ENCODE data around the gene MYO1D.

The MYO1D gene

DNA sequence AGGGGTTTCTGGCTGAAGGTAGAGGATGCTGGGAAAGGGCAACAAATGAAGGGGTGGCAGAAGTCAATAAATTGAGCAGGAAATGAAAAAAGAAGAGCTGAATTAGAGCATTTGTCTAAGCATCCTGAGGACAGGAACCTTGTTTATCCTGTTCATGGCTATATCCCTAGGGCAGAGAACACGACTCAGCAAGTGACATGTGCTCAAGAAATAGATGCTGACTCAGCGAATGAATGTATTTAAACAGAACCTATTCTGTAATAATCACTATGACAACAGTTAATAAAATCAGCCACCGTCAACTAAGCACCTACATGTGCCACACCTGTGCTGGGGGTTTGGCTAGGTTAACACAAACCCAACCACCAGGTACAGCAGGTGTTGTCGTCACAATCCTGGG is 309.8 kb downstream of the MYO1D start:
- H3K4me1 Mint-ChIP-seq (ENCODE audit: low read depth) = peaks cover 22% of the 10 kb centered on the region
- no peak overlapping the region for H3K27ac Mint-ChIP-seq
- H3K9me3 Mint-ChIP-seq (ENCODE audit: low read depth) = no peaks in the 10 kb centered on the region
- no peaks in the 10 kb centered on the region for H3K27me3 Mint-ChIP-seq
- H3K4me3 Mint-ChIP-seq = no peak overlapping the region
- H3K36me3 Mint-ChIP-seq = no peaks in the 10 kb centered on the region

DNA sequence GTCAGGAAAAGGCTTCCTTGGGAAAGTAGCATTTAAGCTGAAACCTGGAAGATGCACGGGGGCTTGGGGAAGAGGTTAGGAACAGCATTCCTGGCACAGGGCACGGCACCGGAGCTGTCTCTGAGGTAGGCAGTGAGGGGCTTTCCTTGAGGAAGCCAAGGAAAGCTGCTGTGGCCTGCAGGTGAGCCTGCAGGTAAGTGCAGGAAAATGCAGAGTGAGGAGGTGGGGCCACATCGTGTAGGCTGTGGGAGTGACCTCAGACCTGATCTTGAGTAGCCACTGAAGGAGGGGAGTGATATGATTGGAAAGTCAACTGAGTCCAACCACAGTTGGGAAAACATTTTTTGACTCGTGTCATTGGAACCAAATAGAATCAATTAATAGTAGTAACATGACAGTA is 310.6 kb downstream of the MYO1D start:
- H3K9me3 Mint-ChIP-seq (ENCODE audit: low read depth) = no peaks in the 10 kb centered on the region
- peaks cover 22% of the 10 kb centered on the region for H3K4me1 Mint-ChIP-seq (ENCODE audit: low read depth)
- H3K4me3 Mint-ChIP-seq = no peak overlapping the region
- no peaks in the 10 kb centered on the region for H3K27me3 Mint-ChIP-seq
- H3K36me3 Mint-ChIP-seq = no peaks in the 10 kb centered on the region
- no peak overlapping the region for H3K27ac Mint-ChIP-seq

DNA sequence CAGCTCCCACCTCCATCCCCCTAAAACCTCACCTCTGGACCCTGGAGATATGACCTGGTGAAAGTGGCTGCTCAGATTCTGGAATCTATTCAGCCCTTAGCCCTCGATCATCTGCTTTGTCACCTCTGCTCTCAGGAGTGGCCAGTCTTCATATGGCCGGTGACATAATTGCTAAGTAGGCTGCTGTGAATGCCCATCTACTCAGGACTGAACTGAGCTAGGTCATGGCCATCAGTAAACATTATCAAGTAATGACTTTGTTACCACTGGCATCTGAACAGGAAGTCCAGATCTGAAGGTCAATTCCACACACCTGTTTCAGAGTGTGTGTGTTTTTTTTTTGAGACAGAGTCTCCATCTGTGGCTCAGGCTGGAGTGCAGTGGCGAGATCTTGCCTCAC is 311.5 kb downstream of the MYO1D start:
- Mint-ChIP-seq H3K27ac (no peak overlapping the region), H3K4me1 (ENCODE audit: low read depth) (peaks cover 19% of the 10 kb centered on the region), H3K4me3 (no peak overlapping the region), H3K27me3 (no peaks in the 10 kb centered on the region), H3K36me3 (no peaks in the 10 kb centered on the region), H3K9me3 (ENCODE audit: low read depth) (no peaks in the 10 kb centered on the region)

DNA sequence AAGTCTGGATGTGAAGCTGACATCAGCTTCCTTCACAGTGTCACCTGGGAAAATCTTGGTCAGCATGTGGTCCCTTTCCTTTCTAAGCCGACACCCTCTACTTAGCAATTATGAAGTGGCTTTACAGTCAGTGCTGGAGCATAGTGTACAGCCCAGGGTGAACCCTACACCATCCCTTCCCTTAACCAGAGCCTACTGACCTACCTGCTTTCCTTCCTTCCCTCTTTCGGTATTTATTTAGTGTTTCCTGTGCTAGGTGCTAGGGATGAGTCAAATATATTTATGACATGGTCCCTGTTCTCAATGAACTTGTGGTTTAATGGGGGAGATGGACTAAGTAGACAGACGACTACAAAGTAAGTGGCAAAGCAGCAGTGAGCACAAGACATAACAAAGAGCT is 312.6 kb downstream of the MYO1D start:
- peaks cover 11% of the 10 kb centered on the region for H3K4me1 Mint-ChIP-seq (ENCODE audit: low read depth)
- no peaks in the 10 kb centered on the region for H3K27me3 Mint-ChIP-seq
- no peaks in the 10 kb centered on the region for H3K9me3 Mint-ChIP-seq (ENCODE audit: low read depth)
- H3K27ac Mint-ChIP-seq = no peak overlapping the region
- no peaks in the 10 kb centered on the region for H3K36me3 Mint-ChIP-seq
- H3K4me3 Mint-ChIP-seq = no peak overlapping the region

DNA sequence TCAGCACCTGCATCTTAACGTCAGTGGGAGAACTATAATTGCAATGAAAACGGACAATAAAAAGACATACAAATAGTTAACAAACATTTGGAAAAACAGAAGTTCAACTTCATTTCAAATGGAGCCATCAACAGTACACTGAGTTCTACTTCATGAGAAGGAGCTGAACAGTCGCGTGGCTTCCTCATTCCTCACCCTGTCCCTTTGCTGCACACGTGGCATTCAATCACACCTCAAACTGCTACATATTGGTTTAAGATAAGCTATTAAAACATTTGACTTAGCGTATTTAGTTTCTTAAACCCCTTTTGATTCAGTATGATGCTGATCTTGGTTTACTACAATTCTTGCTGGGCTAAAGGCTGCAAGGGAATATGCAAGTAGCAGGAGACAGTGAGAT is 313.3 kb downstream of the MYO1D start:
- H3K4me3 Mint-ChIP-seq = no peak overlapping the region
- H3K27me3 Mint-ChIP-seq = no peaks in the 10 kb centered on the region
- H3K27ac Mint-ChIP-seq = no peak overlapping the region
- H3K36me3 Mint-ChIP-seq = no peaks in the 10 kb centered on the region
- peaks cover 16% of the 10 kb centered on the region for H3K4me1 Mint-ChIP-seq (ENCODE audit: low read depth)
- H3K9me3 Mint-ChIP-seq (ENCODE audit: low read depth) = no peaks in the 10 kb centered on the region

DNA sequence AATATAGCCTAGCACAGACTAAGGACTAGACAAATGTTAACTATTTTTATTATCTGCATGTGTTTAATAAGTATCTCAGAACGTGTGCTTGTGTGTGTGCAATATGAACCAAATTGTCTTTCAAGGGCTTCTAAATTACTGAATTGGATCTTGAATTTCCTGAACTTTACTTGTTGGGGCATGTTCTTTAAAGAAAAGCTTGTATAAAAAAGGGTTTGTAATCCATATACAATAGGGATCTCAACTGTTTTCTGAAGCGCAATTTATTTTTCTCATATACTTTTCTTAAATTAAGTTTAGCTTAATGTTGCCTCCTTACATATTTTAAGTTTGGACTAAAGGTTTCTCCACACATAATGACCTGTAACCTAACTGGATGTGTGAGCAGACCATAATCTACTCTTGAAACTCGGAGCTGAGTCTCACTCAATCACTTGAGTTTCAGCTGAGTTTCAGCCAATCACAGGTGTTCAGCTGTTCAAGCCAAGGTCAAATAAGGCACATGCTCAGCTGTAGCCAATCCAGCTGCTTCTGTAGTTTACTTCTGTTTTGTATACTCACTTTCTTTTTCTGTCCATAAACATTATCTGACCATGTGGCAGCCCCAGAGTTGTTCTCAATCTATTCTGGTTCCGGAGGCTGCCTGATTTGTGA is 317.8 kb downstream of the MYO1D start:
- Mint-ChIP-seq H3K9me3 (ENCODE audit: low read depth) (no peaks in the 10 kb centered on the region), H3K36me3 (no peaks in the 10 kb centered on the region), H3K27ac (no peak overlapping the region), H3K4me3 (no peak overlapping the region), H3K4me1 (ENCODE audit: low read depth) (peaks cover 29% of the 10 kb centered on the region), H3K27me3 (no peaks in the 10 kb centered on the region)

DNA sequence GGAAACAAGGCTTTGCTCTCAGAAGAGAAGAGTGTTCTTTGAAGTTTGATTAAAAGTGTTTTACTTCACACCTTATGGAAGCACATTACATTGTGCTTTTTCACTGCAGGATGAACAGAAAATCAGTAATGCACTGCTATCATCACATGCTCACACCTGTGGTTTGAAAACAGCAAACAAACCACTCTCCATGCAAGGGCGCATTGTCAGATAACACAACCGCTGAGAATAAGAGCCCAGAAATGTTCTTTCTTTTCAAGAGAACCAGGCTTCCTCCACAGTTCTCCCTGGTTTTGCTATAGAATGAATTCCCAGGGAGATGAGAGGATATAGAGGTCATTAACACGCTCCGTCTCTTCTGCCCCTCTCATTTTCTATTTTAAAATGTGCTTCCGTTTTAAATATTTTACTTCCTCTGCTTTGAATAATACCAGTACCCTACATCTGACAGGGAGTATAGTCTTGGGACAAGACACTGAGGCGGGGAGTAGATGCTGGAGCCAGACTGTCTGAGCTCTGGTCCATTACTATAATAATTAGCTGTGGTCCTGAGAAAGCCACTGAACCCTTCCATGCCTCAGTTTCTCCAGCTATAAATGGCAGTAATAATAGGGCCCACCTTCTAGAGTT is 318.5 kb downstream of the MYO1D start:
- Mint-ChIP-seq H3K36me3 (no peaks in the 10 kb centered on the region), H3K27me3 (no peaks in the 10 kb centered on the region), H3K4me1 (ENCODE audit: low read depth) (peaks cover 32% of the 10 kb centered on the region), H3K9me3 (ENCODE audit: low read depth) (no peaks in the 10 kb centered on the region), H3K27ac (peak overlapping the region; percentile 30), H3K4me3 (peak overlapping the region; percentile 69)

DNA sequence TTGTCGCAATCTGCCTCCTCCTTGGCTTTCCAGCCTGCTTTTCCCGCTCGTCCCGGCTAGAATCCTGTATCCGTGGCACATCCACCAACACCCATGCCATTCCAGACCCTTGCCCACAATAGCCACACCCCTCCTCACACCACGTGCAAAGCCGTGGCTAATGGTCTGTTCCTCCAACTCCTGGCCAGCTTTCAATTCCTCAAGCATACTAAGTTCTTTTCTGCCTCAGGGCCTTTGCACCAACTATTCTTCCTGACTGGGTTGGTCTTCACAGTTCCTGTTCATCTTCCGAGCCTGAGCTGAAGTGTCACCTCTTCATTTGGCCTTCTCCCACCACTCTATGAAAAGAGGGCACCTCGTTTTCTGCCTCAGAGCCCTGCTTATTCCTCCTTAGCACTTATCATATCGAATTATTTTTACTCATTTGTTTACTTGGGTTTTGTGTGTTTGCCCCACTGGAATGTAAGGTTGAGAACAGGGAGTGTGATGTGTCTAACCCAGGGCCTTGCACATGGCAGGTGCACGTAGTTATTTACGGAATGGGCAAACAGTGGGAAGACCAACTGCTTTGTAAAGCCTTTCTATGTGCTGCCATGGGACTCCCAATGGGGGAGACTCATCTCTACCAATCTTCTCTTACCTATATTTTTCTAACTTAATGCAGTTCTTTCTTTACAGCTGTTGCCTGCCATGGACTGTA is 321.2 kb downstream of the MYO1D start:
- Mint-ChIP-seq H3K36me3 (no peaks in the 10 kb centered on the region), H3K4me1 (ENCODE audit: low read depth) (peaks cover 55% of the 10 kb centered on the region), H3K9me3 (ENCODE audit: low read depth) (no peaks in the 10 kb centered on the region), H3K27ac (peak overlapping the region; percentile 11), H3K27me3 (no peaks in the 10 kb centered on the region), H3K4me3 (no peak overlapping the region)

DNA sequence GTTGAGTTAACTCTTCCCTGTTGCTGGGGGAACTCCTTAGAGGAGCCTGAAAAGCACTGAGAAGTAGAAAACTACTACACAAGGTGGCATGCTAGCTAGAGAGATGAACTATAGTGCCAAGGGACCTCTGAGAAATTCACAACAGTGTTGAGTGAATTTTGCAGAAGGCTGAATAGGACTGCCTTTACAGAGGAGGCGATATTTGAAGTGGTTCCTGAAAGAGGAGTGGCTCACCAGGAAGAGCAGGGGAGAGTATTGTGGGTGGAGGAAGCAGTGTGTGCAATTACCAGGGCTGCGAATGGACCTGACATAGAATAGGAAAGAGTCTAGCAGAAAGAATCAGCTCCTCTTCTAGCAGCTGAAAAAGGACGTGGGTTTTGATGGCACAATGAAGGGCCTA is 323.8 kb downstream of the MYO1D start:
- H3K27ac Mint-ChIP-seq = no peak overlapping the region
- H3K9me3 Mint-ChIP-seq (ENCODE audit: low read depth) = no peaks in the 10 kb centered on the region
- H3K4me3 Mint-ChIP-seq = no peak overlapping the region
- H3K4me1 Mint-ChIP-seq (ENCODE audit: low read depth) = peaks cover 46% of the 10 kb centered on the region
- no peaks in the 10 kb centered on the region for H3K27me3 Mint-ChIP-seq
- H3K36me3 Mint-ChIP-seq = no peaks in the 10 kb centered on the region

DNA sequence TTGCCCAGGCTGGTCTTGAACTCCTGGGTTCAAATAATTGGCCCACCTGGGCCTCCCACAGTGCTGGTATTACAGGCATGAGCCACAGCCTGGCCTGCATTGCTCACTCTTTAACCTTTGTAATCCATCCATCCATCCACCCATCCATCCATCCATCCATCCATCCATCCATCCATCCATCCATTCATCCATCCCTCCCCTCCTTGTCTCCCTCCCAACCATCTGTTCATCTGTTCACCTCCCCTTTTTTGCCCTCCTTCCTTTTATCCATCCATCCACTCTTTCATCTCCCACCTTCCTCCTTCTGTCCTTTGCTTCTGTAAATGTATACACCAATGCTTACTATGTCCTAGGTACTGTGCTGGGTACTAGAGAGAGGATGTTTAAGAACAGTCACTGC is 324.6 kb downstream of the MYO1D start:
- Mint-ChIP-seq H3K27me3 (no peaks in the 10 kb centered on the region), H3K4me3 (no peak overlapping the region), H3K27ac (no peak overlapping the region), H3K36me3 (no peaks in the 10 kb centered on the region), H3K9me3 (ENCODE audit: low read depth) (no peaks in the 10 kb centered on the region), H3K4me1 (ENCODE audit: low read depth) (peaks cover 43% of the 10 kb centered on the region)

DNA sequence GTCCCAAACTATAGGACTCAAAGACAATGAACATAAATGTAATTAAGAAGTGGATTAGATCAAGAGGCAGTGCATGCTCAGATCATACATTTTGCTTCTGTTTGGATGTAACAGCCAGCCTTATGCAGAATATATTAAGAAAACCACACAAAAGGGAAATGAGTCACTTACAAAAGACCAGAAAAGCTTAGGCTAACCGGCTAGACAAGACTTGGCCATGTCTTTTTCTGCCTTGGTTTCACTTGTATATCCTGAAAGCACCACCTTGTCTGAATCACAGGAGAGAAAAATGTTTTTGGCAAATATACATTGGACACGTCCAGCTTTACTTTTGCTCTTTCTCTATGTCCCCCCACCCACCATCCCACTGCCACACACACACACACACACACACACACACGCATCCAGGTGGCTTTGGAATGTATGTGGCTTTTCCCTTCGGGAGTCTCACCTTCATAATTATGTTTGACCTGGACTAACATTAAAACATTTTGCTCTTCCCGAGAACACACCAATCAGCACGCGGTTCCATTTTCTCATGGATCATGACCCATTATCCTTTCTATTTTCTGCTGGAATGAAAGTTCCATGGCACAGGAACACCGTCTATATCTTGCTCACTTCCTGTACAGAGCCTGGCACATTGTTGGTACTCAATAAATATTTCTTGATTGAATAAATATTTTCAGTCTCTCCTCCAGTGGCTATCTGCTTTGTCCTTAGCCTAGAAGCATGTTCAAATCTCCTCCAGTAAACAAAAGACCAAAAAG is 325.6 kb downstream of the MYO1D start:
- no peaks in the 10 kb centered on the region for H3K36me3 Mint-ChIP-seq
- H3K9me3 Mint-ChIP-seq (ENCODE audit: low read depth) = no peaks in the 10 kb centered on the region
- H3K27ac Mint-ChIP-seq = no peak overlapping the region
- H3K4me1 Mint-ChIP-seq (ENCODE audit: low read depth) = peaks cover 43% of the 10 kb centered on the region
- no peaks in the 10 kb centered on the region for H3K27me3 Mint-ChIP-seq
- H3K4me3 Mint-ChIP-seq = peak overlapping the region; percentile 27

DNA sequence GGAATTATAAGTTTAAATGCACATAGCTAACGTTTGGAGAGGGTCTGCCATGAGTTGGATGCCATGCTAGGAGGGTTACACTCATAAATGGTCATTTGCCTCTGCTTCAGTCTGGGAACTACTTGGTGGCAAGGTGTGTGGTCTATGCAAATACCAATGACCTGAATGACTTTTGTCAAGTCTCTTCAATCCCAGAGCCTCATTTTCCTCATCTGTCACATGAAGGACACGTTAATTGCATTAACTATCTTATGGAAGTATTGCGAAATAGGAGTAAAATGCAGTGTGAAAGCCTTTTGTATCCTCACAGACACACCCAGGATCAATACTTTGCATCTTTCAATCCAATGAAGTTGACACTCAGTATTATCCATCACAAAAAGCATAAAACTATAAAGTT is 327.4 kb downstream of the MYO1D start:
- Mint-ChIP-seq H3K9me3 (ENCODE audit: low read depth) (no peaks in the 10 kb centered on the region), H3K36me3 (no peaks in the 10 kb centered on the region), H3K4me1 (ENCODE audit: low read depth) (peaks cover 35% of the 10 kb centered on the region), H3K4me3 (no peak overlapping the region), H3K27ac (no peak overlapping the region), H3K27me3 (no peaks in the 10 kb centered on the region)

DNA sequence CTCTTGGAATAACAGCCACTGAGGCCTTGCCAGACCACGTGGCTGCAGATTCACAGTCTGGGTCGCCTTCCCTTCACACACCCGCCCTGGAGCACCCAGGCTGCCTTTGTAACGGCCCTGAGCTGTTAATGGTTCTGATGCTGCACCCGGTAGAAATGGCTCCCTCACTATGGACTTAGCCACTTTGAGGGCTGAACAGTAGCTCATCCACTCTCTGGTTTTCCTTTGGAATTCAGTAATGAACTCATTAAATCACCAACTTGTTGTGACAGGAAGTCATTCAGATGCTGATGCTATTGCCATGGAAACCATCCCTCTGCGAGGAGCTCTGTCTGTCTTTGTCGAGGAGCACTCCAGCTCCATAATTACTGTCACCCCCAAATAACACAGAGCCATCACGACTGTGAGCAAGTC is 330.9 kb downstream of the MYO1D start:
- Mint-ChIP-seq H3K36me3 (no peaks in the 10 kb centered on the region), H3K4me3 (no peak overlapping the region), H3K27me3 (no peaks in the 10 kb centered on the region), H3K4me1 (ENCODE audit: low read depth) (peaks cover 8% of the 10 kb centered on the region), H3K27ac (no peak overlapping the region), H3K9me3 (ENCODE audit: low read depth) (no peaks in the 10 kb centered on the region)

DNA sequence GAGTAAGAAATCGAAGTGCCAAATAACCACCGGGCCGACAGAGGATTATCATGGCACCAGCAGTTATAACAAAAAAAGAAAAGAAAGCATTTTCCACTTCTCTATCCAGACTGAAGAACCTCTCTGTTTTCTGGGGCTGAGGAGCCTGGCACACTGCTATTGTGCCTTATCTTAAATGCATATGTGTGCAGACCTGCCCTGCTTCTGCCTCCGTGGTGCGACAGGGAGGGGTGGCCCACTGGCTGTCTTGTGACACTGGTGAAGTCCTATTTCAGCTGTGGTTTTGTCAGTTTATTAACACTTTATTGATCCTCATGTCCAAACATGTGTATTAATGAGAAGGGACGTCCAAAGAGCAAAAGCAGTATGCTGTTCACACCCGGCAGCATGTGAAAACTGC is 334.7 kb downstream of the MYO1D start:
- Mint-ChIP-seq H3K27ac (no peak overlapping the region), H3K36me3 (no peaks in the 10 kb centered on the region), H3K27me3 (no peaks in the 10 kb centered on the region)

DNA sequence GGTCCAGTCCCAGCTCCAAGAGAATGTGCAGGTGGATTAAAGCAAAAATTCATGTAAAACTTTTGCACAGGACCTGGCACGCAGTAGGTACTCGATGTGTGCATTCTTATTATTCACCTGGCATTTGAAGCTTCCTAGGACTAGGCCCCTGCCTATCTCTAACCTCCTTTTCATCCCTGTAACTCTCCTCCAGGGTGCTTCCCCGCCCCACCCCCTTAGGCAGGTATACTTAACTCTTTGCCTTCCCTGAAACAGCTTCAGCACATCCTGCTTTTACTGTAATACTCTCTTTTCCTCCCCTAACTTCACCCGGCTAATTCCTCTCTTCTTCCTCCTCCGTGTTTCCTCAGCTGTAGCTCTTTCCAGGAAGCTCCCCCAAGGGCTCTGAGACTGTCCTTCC is 335.3 kb downstream of the MYO1D start:
- no peaks in the 10 kb centered on the region for H3K36me3 Mint-ChIP-seq
- H3K27me3 Mint-ChIP-seq = no peaks in the 10 kb centered on the region
- no peak overlapping the region for H3K4me3 Mint-ChIP-seq
- no peaks in the 10 kb centered on the region for H3K4me1 Mint-ChIP-seq (ENCODE audit: low read depth)
- no peak overlapping the region for H3K27ac Mint-ChIP-seq
- no peaks in the 10 kb centered on the region for H3K9me3 Mint-ChIP-seq (ENCODE audit: low read depth)

More for the DNA sequence above, 334.7 kb downstream of the MYO1D start:
- Mint-ChIP-seq H3K4me3 (no peak overlapping the region), H3K4me1 (ENCODE audit: low read depth) (no peaks in the 10 kb centered on the region), H3K9me3 (ENCODE audit: low read depth) (no peaks in the 10 kb centered on the region)

Data from activated naive CD8-positive, alpha-beta T cell (primary cell).